HCT116 (cell line): ENCODE results near the gene CSTPP1. TPM values are rescaled to one million over a fixed set of nuclear protein-coding genes. Genes with fewer than 3 reads are reported as not detected.

Source experiments
- ATAC-seq: fragments of 200-7000 bp; cut with Tn5 transposase; 2 replicates; pipeline ENCODE4 v1.9.1; 2020; ENCODE audit warnings: mild to moderate bottlenecking, moderate library complexity
- BruUV-seq: library from RNA; stranded (reverse); fragments of 400-500 nt; replicated peaks from 2 replicates; lab custom pipeline; 2021; lab: Mats Ljungman, UMichigan
- CTCF ChIA-PET: fragments of 300-600 bp; sonication (Branson Sonifier 250); formaldehyde crosslinking; loops from one replicate; lab custom pipeline; 2021; ENCODE audit warnings: antibody characterized with exemption; lab: Charles Lee
- POLR2A ChIA-PET: fragments of 300-600, 350-600 bp; sonication (Branson Sonifier 250); formaldehyde crosslinking; loops from one replicate; lab custom pipeline; 2021; ENCODE audit warnings: antibody characterized with exemption; lab: Charles Lee
- RAD21 ChIA-PET, 2 experiments: fragments of 300-600 bp; sonication (Branson Sonifier 250); formaldehyde crosslinking; loops; one replicate each; lab custom pipeline; 2023; ENCODE audit warnings: low total read pairs in 2 of 2; ENCODE audit not compliant: uncharacterized antibody in 2 of 2, unreplicated experiment in 2 of 2, low non-redundant PET in 1 of 2; lab: Charles Lee
- DNase-seq: peaks from one replicate; pipeline ENCODE4 v3.0.0-alpha.2; 2010; ENCODE audit warnings: low read depth, low spot score
- H2AFZ ChIP-seq: fragments of 200-600 bp; shearing (Covaris generic), sonication (generic); 2 replicates; pipeline ENCODE4 v1.6.1; 2017; ENCODE audit warnings: low read depth, mixed run types, mixed read lengths, antibody characterized with exemption, low read length; ENCODE audit not compliant: poor library complexity, severe bottlenecking
- H3K27ac ChIP-seq: 2 replicates; pipeline ENCODE4 v1.5.1; 2012; ENCODE audit warnings: low read depth, low read length
- H3K27me3 ChIP-seq: fragments of 200-600 bp; sonication (generic); 2 replicates; pipeline ENCODE4 v1.6.1; 2016; ENCODE audit warnings: mixed run types, low read length, mixed read lengths; ENCODE audit not compliant: insufficient read depth
- H3K36me3 ChIP-seq, 2 experiments: fragments of 200-500 bp in 1 of 2; fragments of 200-600 bp in 1 of 2; sonication (Bioruptor generic) in 1 of 2; sonication (generic) in 1 of 2; 2 replicates each; pipeline versions ENCODE4 v1.5.1 to v1.6.1; 2014 to 2016; ENCODE audit warnings: low read length in 2 of 2, inconsistent platforms in 1 of 2, mixed read lengths in 1 of 2, mixed run types in 1 of 2; ENCODE audit not compliant: insufficient read depth in 2 of 2, control insufficient read depth in 1 of 2
- H3K4me1 ChIP-seq, 2 experiments: fragments of 200-600 bp in 1 of 2; sonication (generic) in 1 of 2; 2 replicates each; pipeline versions ENCODE4 v1.5.1 to v1.6.1; 2012 to 2017; ENCODE audit warnings: low read length in 2 of 2, inconsistent platforms in 1 of 2, mild to moderate bottlenecking in 1 of 2, mixed read lengths in 1 of 2, mixed run types in 1 of 2, moderate library complexity in 1 of 2; ENCODE audit not compliant: insufficient read depth in 2 of 2, control insufficient read depth in 1 of 2
- H3K4me2 ChIP-seq: fragments of 200-600 bp; sonication (generic); 2 replicates; pipeline ENCODE4 v1.6.1; 2017; ENCODE audit warnings: mixed run types, low read length, mixed read lengths
- H3K4me3 ChIP-seq, 2 experiments: fragments of 200-600 bp in 1 of 2; sonication (generic) in 1 of 2; replicated peaks in 1 of 2; 2 replicates each; pipeline ENCODE4 v1.5.1; 2011 to 2016; ENCODE audit warnings: low read length in 2 of 2, control low read depth in 1 of 2, low read depth in 1 of 2, mild to moderate bottlenecking in 1 of 2, mixed read lengths in 1 of 2, mixed run types in 1 of 2
- H3K79me2 ChIP-seq: fragments of 200-600 bp; sonication (generic); 2 replicates; pipeline ENCODE4 v1.6.1; 2017; ENCODE audit warnings: mild to moderate bottlenecking, mixed run types, low read length, moderate library complexity, mixed read lengths; ENCODE audit not compliant: insufficient read depth
- H3K9ac ChIP-seq: fragments of 200-600 bp; sonication (generic); 2 replicates; pipeline ENCODE4 v1.6.1; 2016; ENCODE audit warnings: low read length, mixed read lengths
- H3K9me2 ChIP-seq: fragments of 200-600 bp; sonication (generic), shearing (Covaris generic); 2 replicates; pipeline ENCODE4 v1.6.1; 2017; ENCODE audit warnings: mixed run types, mild to moderate bottlenecking, moderate library complexity; ENCODE audit not compliant: insufficient read depth
- H3K9me3 ChIP-seq, 2 experiments: fragments of 200-500 bp in 1 of 2; fragments of 200-600 bp in 1 of 2; sonication (Bioruptor generic) in 1 of 2; sonication (generic) in 1 of 2; 2 replicates each; pipeline ENCODE4 v1.6.1; 2014 to 2017; ENCODE audit warnings: low read length in 2 of 2, mixed read lengths in 2 of 2, inconsistent platforms in 1 of 2, low read depth in 1 of 2, mild to moderate bottlenecking in 1 of 2, mixed run types in 1 of 2, moderate library complexity in 1 of 2; ENCODE audit not compliant: control insufficient read depth in 1 of 2, insufficient read depth in 1 of 2
- H4K20me1 ChIP-seq: fragments of 200-600 bp; sonication (generic), shearing (Covaris generic); 2 replicates; pipeline ENCODE4 v1.6.1; 2017; ENCODE audit warnings: mixed run types, mild to moderate bottlenecking, moderate library complexity; ENCODE audit not compliant: insufficient read depth
- ELF1 ChIP-seq: IDR thresholded peaks from 2 replicates; pipeline ENCODE4 v1.6.1; 2012; ENCODE audit warnings: low read depth, borderline replicate concordance
- MAX ChIP-seq: IDR thresholded peaks from 2 replicates; pipeline ENCODE4 v1.6.1; 2012
- POLR2A ChIP-seq: IDR thresholded peaks from 2 replicates; pipeline ENCODE4 v1.7.0; 2011; ENCODE audit warnings: borderline replicate concordance; ENCODE audit not compliant: insufficient read depth, insufficient read length; ENCODE audit errors: extremely low read depth
- POLR2AphosphoS5 ChIP-seq: IDR thresholded peaks from 2 replicates; pipeline ENCODE4 v1.6.1; 2011; ENCODE audit warnings: mild to moderate bottlenecking, low read depth, low read length, moderate library complexity
- YY1 ChIP-seq: IDR thresholded peaks from 2 replicates; pipeline ENCODE4 v1.6.1; 2011; ENCODE audit warnings: low read length, low read depth, moderate library complexity, mild to moderate bottlenecking; ENCODE audit not compliant: insufficient replicate concordance; ENCODE audit errors: extremely low read depth
- intact Hi-C: fragments of 100-400 bp; cut with micrococcal nuclease; formaldehyde crosslinking; loops from 2 replicates; pipeline ENCODE4 v1.10.0; 2022
- total RNA-seq: library from RNA; stranded (reverse); gene quantifications from one replicate; pipeline ENCODE4 v1.2.1, GENCODE V29; 2021; ENCODE audit not compliant: unreplicated experiment
- TF ChIP-seq, protein P1 (sequence below), 3 experiments: fragments of 200-600 bp in 1 of 3; sonication (generic) in 1 of 3; IDR thresholded peaks in 2 of 3; conservative IDR thresholded peaks in 1 of 3; 2 replicates each; pipeline ENCODE4 v1.5.1; 2012 to 2017; ENCODE audit warnings: low read depth in 2 of 3, low read length in 2 of 3, antibody characterized with exemption in 1 of 3, borderline replicate concordance in 1 of 3, control low read depth in 1 of 3, mild to moderate bottlenecking in 1 of 3, mixed read lengths in 1 of 3, mixed run types in 1 of 3, moderate library complexity in 1 of 3; ENCODE audit not compliant: insufficient read depth in 1 of 3

Gene CSTPP1
- total RNA-seq, 1 experiment from 2014 or later = 24.7 TPM

DNA sequence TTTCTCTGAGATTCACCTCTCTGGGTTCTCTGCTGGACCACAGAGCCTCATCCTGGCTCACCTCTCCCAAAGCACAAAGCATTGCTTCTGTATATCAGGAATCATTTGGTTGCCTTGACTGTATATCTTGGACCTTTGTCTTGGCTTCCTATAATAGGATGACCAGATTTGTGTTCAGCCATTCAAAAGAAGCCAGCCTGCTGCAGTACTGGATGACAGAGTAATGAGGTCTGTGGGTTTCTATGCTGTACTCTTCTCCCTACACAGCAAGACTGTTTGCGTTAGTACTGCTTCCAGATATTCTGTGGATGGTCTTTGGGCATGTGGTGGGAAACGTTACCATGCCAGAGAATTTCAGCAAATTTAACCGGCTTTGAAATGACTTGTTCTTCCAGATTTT lies 200.4 kb downstream of the CSTPP1 start:
- H3K9me2 ChIP-seq = no peaks in the 10 kb centered on the region
- ChIA-PET RAD21 (no interaction called here), POLR2A (no interaction called here), CTCF (no interaction called here)
- intact Hi-C loops = no loop called here
- H2AFZ ChIP-seq = no peak overlapping the region
- H3K27me3 ChIP-seq = no peaks in the 10 kb centered on the region
- ATAC-seq (no peak), DNase-seq (no peak)
- H3K79me2 ChIP-seq = no peaks in the 10 kb centered on the region
- no peaks in the 10 kb centered on the region for H3K4me1 ChIP-seq
- no peak overlapping the region for H3K9ac ChIP-seq
- BruUV-seq = no TSS peak
- no peaks in the 10 kb centered on the region for H3K9me3 ChIP-seq
- H3K4me3 ChIP-seq = no peak overlapping the region
- no peak overlapping the region for H3K27ac ChIP-seq
- no peak for TF ChIP-seq ELF1
- H3K36me3 ChIP-seq = no peaks in the 10 kb centered on the region
- no peak overlapping the region for H3K4me2 ChIP-seq
- no peaks in the 10 kb centered on the region for H4K20me1 ChIP-seq

GRCh38 chr11:47137476-47137875 lies 200.9 kb downstream of the CSTPP1 start:
- intact Hi-C loops = no loop called here

More at GRCh38 chr11:47137476-47137875, 200.9 kb downstream of the CSTPP1 start:
- CTCF ChIA-PET = no interaction called here
- H3K4me1 ChIP-seq = no peaks in the 10 kb centered on the region
- no peaks in the 10 kb centered on the region for H3K36me3 ChIP-seq
- DNase-seq (no peak), ATAC-seq (no peak)
- no peaks in the 10 kb centered on the region for H3K9me2 ChIP-seq
- TF ChIP-seq POLR2A (no peak), POLR2AphosphoS5 (no peak), YY1 (no peak), ELF1 (no peak), MAX (no peak)
- TF ChIP-seq, protein P1, sequence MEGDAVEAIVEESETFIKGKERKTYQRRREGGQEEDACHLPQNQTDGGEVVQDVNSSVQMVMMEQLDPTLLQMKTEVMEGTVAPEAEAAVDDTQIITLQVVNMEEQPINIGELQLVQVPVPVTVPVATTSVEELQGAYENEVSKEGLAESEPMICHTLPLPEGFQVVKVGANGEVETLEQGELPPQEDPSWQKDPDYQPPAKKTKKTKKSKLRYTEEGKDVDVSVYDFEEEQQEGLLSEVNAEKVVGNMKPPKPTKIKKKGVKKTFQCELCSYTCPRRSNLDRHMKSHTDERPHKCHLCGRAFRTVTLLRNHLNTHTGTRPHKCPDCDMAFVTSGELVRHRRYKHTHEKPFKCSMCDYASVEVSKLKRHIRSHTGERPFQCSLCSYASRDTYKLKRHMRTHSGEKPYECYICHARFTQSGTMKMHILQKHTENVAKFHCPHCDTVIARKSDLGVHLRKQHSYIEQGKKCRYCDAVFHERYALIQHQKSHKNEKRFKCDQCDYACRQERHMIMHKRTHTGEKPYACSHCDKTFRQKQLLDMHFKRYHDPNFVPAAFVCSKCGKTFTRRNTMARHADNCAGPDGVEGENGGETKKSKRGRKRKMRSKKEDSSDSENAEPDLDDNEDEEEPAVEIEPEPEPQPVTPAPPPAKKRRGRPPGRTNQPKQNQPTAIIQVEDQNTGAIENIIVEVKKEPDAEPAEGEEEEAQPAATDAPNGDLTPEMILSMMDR (IDR thresholded peaks at IDR 0.05 in 2 of 3, conservative IDR thresholded peaks at IDR 0.05 in 1 of 3; ENCODE audit: borderline replicate concordance in 1 of 3, insufficient read depth in 1 of 3, low read depth in 2 of 3, low read length in 2 of 3) = no peak
- H3K4me3 ChIP-seq = no peak overlapping the region
- H3K79me2 ChIP-seq = no peaks in the 10 kb centered on the region
- H3K27ac ChIP-seq = no peak overlapping the region
- H3K27me3 ChIP-seq = no peaks in the 10 kb centered on the region
- no peaks in the 10 kb centered on the region for H4K20me1 ChIP-seq
- POLR2A ChIA-PET = no interaction called here
- no TSS peak for BruUV-seq
- no peaks in the 10 kb centered on the region for H3K9me3 ChIP-seq
- H2AFZ ChIP-seq = no peak overlapping the region
- RAD21 ChIA-PET = no interaction called here
- no peak overlapping the region for H3K9ac ChIP-seq
- H3K4me2 ChIP-seq = no peak overlapping the region
